Measurements from ENCODE around the gene TMA16.
A peak's percentile ranks its signal among the peaks of the same experiment; 100 is the strongest.

The TMA16 gene

DNA sequence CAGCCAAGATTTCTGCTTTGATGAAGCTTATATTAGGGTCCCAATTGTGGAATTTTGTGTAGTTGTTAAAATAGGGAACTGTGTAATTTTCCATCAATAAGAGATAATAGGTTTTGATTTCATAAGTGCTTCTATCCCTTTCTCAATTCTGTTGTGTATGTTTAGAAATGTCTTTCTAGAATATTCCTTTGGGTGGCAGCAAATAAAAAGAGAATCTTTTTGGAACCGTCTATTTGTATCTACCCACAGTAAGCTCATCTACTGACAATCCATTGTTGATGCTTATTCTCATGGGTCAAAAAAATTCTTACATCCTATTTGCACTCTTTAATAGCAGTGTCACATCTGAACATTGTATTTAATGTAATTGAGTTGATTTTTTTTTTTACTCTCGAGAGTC, 61.7 kb downstream of the TMA16 start:
- TF ChIP-seq ZFP30 (CRISPR knock-in tag; IDR thresholded peaks at IDR 0.05) (no peak), OSR1 (CRISPR knock-in tag; IDR thresholded peaks at IDR 0.05) (no peak), SNAI2 (CRISPR knock-in tag; IDR thresholded peaks at IDR 0.05) (no peak), PPARA (CRISPR knock-in tag; IDR thresholded peaks at IDR 0.05; ENCODE audit: borderline replicate concordance) (no peak), ARNTL (CRISPR knock-in tag; IDR thresholded peaks at IDR 0.05; ENCODE audit: borderline replicate concordance, low read depth) (no peak), ZC3H10 (CRISPR knock-in tag; IDR thresholded peaks at IDR 0.05) (no peak), ISL1 (CRISPR knock-in tag; IDR thresholded peaks at IDR 0.05) (no peak), ZFP3 (CRISPR knock-in tag; IDR thresholded peaks at IDR 0.05) (no peak), CSDC2 (CRISPR knock-in tag; IDR thresholded peaks at IDR 0.05) (no peak), ZNF70 (CRISPR knock-in tag; IDR thresholded peaks at IDR 0.05) (no peak), RARB (CRISPR knock-in tag; IDR thresholded peaks at IDR 0.05) (no peak), ZNF565 (CRISPR knock-in tag; conservative IDR thresholded peaks at IDR 0.05; ENCODE audit: low read depth) (no peak)
- TF ChIP-seq, protein P1, sequence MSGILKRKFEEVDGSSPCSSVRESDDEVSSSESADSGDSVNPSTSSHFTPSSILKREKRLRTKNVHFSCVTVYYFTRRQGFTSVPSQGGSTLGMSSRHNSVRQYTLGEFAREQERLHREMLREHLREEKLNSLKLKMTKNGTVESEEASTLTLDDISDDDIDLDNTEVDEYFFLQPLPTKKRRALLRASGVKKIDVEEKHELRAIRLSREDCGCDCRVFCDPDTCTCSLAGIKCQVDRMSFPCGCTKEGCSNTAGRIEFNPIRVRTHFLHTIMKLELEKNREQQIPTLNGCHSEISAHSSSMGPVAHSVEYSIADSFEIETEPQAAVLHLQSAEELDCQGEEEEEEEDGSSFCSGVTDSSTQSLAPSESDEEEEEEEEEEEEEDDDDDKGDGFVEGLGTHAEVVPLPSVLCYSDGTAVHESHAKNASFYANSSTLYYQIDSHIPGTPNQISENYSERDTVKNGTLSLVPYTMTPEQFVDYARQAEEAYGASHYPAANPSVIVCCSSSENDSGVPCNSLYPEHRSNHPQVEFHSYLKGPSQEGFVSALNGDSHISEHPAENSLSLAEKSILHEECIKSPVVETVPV (CRISPR knock-in tag; IDR thresholded peaks at IDR 0.05): no peak
- ATAC-seq: peak; percentile 66

- no peak for ATAC-seq
- TF ChIP-seq PPARA (CRISPR knock-in tag; IDR thresholded peaks at IDR 0.05; ENCODE audit: borderline replicate concordance) (no peak), BACH2 (CRISPR knock-in tag; IDR thresholded peaks at IDR 0.05; ENCODE audit: borderline replicate concordance) (no peak)
- TF ChIP-seq, protein P2, sequence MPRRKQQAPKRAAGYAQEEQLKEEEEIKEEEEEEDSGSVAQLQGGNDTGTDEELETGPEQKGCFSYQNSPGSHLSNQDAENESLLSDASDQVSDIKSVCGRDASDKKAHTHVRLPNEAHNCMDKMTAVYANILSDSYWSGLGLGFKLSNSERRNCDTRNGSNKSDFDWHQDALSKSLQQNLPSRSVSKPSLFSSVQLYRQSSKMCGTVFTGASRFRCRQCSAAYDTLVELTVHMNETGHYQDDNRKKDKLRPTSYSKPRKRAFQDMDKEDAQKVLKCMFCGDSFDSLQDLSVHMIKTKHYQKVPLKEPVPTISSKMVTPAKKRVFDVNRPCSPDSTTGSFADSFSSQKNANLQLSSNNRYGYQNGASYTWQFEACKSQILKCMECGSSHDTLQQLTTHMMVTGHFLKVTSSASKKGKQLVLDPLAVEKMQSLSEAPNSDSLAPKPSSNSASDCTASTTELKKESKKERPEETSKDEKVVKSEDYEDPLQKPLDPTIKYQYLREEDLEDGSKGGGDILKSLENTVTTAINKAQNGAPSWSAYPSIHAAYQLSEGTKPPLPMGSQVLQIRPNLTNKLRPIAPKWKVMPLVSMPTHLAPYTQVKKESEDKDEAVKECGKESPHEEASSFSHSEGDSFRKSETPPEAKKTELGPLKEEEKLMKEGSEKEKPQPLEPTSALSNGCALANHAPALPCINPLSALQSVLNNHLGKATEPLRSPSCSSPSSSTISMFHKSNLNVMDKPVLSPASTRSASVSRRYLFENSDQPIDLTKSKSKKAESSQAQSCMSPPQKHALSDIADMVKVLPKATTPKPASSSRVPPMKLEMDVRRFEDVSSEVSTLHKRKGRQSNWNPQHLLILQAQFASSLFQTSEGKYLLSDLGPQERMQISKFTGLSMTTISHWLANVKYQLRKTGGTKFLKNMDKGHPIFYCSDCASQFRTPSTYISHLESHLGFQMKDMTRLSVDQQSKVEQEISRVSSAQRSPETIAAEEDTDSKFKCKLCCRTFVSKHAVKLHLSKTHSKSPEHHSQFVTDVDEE (CRISPR knock-in tag; IDR thresholded peaks at IDR 0.05): no peak
These were observed 62.3 kb downstream of the TMA16 start for GRCh38 chr4:163556650-163557391.

DNA sequence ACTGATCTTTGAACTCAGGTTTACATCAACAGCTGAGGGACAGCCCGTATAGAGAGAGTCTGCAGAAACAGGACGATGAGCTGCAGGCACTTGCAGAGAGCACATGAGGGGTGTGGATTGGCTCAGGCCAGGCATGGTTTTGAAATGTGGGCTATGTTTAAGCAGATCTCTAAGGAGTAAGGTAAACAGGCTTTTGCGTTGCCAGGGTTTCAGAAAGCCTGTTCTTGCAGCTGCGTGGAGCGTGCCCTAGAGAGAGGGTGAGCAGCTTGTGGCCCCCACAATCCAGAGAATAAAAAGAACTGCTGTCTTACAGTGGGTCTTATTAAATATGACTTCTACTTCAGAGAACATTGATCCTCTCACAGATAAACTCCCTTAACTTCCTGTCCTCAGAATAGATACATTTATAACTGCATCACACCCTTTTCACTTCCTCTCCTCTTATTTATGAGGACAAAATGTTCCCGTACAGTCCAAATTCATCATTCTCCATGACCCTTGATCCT, 64.1 kb downstream of the TMA16 start:
- TF ChIP-seq ZNF8 (CRISPR knock-in tag; IDR thresholded peaks at IDR 0.05): no peak
- no peak for TF ChIP-seq PPARA (CRISPR knock-in tag; IDR thresholded peaks at IDR 0.05; ENCODE audit: borderline replicate concordance)
- no peak for TF ChIP-seq SNAI2 (CRISPR knock-in tag; IDR thresholded peaks at IDR 0.05)
- TF ChIP-seq, protein P3, sequence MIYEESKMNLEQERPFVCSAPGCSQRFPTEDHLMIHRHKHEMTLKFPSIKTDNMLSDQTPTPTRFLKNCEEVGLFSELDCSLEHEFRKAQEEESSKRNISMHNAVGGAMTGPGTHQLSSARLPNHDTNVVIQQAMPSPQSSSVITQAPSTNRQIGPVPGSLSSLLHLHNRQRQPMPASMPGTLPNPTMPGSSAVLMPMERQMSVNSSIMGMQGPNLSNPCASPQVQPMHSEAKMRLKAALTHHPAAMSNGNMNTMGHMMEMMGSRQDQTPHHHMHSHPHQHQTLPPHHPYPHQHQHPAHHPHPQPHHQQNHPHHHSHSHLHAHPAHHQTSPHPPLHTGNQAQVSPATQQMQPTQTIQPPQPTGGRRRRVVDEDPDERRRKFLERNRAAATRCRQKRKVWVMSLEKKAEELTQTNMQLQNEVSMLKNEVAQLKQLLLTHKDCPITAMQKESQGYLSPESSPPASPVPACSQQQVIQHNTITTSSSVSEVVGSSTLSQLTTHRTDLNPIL (CRISPR knock-in tag; IDR thresholded peaks at IDR 0.05; ENCODE audit: low read depth): no peak
- TF ChIP-seq ESRRG (CRISPR knock-in tag; IDR thresholded peaks at IDR 0.05): no peak
- TF ChIP-seq, protein P1 (CRISPR knock-in tag; IDR thresholded peaks at IDR 0.05): no peak
- TF ChIP-seq ZFP30 (CRISPR knock-in tag; IDR thresholded peaks at IDR 0.05): no peak
- TF ChIP-seq OSR1 (CRISPR knock-in tag; IDR thresholded peaks at IDR 0.05): no peak
- no peak for TF ChIP-seq TOX (CRISPR knock-in tag; IDR thresholded peaks at IDR 0.05; ENCODE audit: borderline replicate concordance)
- TF ChIP-seq, protein P2 (CRISPR knock-in tag; IDR thresholded peaks at IDR 0.05): no peak
- TF ChIP-seq ARNTL (CRISPR knock-in tag; IDR thresholded peaks at IDR 0.05; ENCODE audit: borderline replicate concordance, low read depth): no peak
- TF ChIP-seq TCF4 (CRISPR knock-in tag; IDR thresholded peaks at IDR 0.05; ENCODE audit: borderline replicate concordance): no peak
- ATAC-seq: no peak

Data from SK-N-SH treated with all-trans-retinoic acid at 6 μM for 48 hours (cell line).